NCI-H128 (cell line): ENCODE data around the gene MGST3.
"Not testable (repeated sequence)": the region's sequence is repeated elsewhere in the genome, so short reads cannot be mapped to it uniquely, and the experiment has no call there.

Experiments used
- DNase-seq: peaks from one replicate; lab custom pipeline; 2025; ENCODE audit not compliant: unreplicated experiment; lab: John Stamatoyannopoulos, UW

The MGST3 gene

GRCh38 chr1:165696625-165697100 lies 65.6 kb downstream of the MGST3 start:
- DNase-seq, result no peak

- DNase-seq, result no peak
Measured at GRCh38 chr1:165697491-165697880, 66.5 kb downstream of the MGST3 start.

- DNase-seq, result peak; percentile 72
Measured at GRCh38 chr1:165697881-165698760, 67.1 kb downstream of the MGST3 start, which contains the start of gene ALDH9A1. ALDH9A1 (minus strand) TSS chr1:165698562; CDS start chr1:165698558, 4 bp downstream.

- DNase-seq, result no peak
Measured at GRCh38 chr1:165698761-165699052, 67.7 kb downstream of the MGST3 start.

GRCh38 chr1:165699577-165699976 lies 68.5 kb downstream of the MGST3 start:
- no peak for DNase-seq

GRCh38 chr1:165701922-165702321 lies 70.9 kb downstream of the MGST3 start:
- DNase-seq, result not testable (repeated sequence)

- no peak for DNase-seq
Measured at GRCh38 chr1:165703648-165704047, 72.6 kb downstream of the MGST3 start.
